Activated B cell treated with CpG ODN at 0.5 μM for 24 hours (primary cell): ENCODE measurements around the gene CCDC24. TPM values are rescaled to one million over a fixed set of nuclear protein-coding genes. Genes with fewer than 3 reads are reported as not detected.

Experiments used
- ATAC-seq: fragments of 200-7000 bp; cut with Tn5 transposase; one replicate; pipeline ENCODE4 v1.10.0; 2021; ENCODE audit warnings: low read depth, mild to moderate bottlenecking, moderate library complexity
- CTCF ChIA-PET: fragments of 350-600 bp; sonication (Branson Sonifier 250); formaldehyde crosslinking; loops from one replicate; lab custom pipeline; 2021; ENCODE audit warnings: antibody characterized with exemption; lab: Charles Lee
- POLR2A ChIA-PET: fragments of 350-600 bp; sonication (Branson Sonifier 250); formaldehyde crosslinking; loops from one replicate; lab custom pipeline; 2021; ENCODE audit warnings: antibody characterized with exemption; lab: Charles Lee
- DNase-seq: peaks from one replicate; pipeline ENCODE4 v3.0.0; 2022
- H3K27ac Mint-ChIP-seq: one replicate; pipeline ENCODE4 v1.8.0; 2020; ENCODE audit warnings: mixed read lengths
- H3K27me3 Mint-ChIP-seq: one replicate; pipeline ENCODE4 v1.8.0; 2021; ENCODE audit warnings: mixed read lengths
- H3K36me3 Mint-ChIP-seq: one replicate; pipeline ENCODE4 v1.8.0; 2021; ENCODE audit warnings: low read depth, mixed read lengths
- H3K4me1 Mint-ChIP-seq: one replicate; pipeline ENCODE4 v1.8.0; 2021; ENCODE audit warnings: mixed read lengths
- H3K4me3 Mint-ChIP-seq: one replicate; pipeline ENCODE4 v1.8.0; 2020; ENCODE audit warnings: mild to moderate bottlenecking, mixed read lengths
- H3K9me3 Mint-ChIP-seq: one replicate; pipeline ENCODE4 v1.8.0; 2020; ENCODE audit warnings: mixed read lengths
- intact Hi-C: fragments of 100-400 bp; cut with micrococcal nuclease; formaldehyde crosslinking; loops from one replicate; pipeline ENCODE4 v1.15.1; 2024
- total RNA-seq: library from RNA; stranded (reverse); gene quantifications from 2 replicates; pipeline ENCODE4 v1.2.3, GENCODE V29; 2022
- TF ChIP-seq, protein P1 (sequence below): fragments of 200-600 bp; IDR thresholded peaks from one replicate; pipeline ENCODE4 v1.8.0; 2022; ENCODE audit warnings: antibody characterized with exemption, mild to moderate bottlenecking

CCDC24 gene
- total RNA-seq, 1 donor from 2014 or later: 15.1 TPM

- TF ChIP-seq, protein P1, sequence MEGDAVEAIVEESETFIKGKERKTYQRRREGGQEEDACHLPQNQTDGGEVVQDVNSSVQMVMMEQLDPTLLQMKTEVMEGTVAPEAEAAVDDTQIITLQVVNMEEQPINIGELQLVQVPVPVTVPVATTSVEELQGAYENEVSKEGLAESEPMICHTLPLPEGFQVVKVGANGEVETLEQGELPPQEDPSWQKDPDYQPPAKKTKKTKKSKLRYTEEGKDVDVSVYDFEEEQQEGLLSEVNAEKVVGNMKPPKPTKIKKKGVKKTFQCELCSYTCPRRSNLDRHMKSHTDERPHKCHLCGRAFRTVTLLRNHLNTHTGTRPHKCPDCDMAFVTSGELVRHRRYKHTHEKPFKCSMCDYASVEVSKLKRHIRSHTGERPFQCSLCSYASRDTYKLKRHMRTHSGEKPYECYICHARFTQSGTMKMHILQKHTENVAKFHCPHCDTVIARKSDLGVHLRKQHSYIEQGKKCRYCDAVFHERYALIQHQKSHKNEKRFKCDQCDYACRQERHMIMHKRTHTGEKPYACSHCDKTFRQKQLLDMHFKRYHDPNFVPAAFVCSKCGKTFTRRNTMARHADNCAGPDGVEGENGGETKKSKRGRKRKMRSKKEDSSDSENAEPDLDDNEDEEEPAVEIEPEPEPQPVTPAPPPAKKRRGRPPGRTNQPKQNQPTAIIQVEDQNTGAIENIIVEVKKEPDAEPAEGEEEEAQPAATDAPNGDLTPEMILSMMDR: no peak
- Mint-ChIP-seq H3K4me1 (peaks cover 58% of the 10 kb centered on the region), H3K9me3 (no peaks in the 10 kb centered on the region), H3K27me3 (no peaks in the 10 kb centered on the region), H3K27ac (peak overlapping the region; percentile 37), H3K4me3 (peak overlapping the region; percentile 92), H3K36me3 (peaks cover 44% of the 10 kb centered on the region)
- ATAC-seq (no peak), DNase-seq (no peak)
- ChIA-PET CTCF (no interaction called here), POLR2A (interaction anchor here (3.3 kb wide), 1 partner anchor 15 kb away, joined by 23 read pairs; the partner anchor contains the start of gene CCDC24)
- intact Hi-C loops: loop anchor here (10.0 kb wide), 4 partner anchors 238 to 1642 kb away; partner anchors contain the start of genes CDC20, DMAP1, FOXJ3 and PPCS
Observed at GRCh38 chr1:43976890-43977289, 14.5 kb upstream of the CCDC24 start.

- H3K9me3 Mint-ChIP-seq: no peaks in the 10 kb centered on the region
- TF ChIP-seq, protein P1: no peak
- ATAC-seq: no peak
- no peak for DNase-seq
- intact Hi-C loops: loop anchor here (10.0 kb wide), 4 partner anchors 237 to 1643 kb away; partner anchors contain the start of genes CDC20, DMAP1, FOXJ3 and PPCS
- peak overlapping the region; percentile 31 for H3K27ac Mint-ChIP-seq
- H3K4me3 Mint-ChIP-seq: peak overlapping the region; percentile 92
- ChIA-PET CTCF (no interaction called here), POLR2A (no interaction called here)
- H3K4me1 Mint-ChIP-seq: peaks cover 58% of the 10 kb centered on the region
- H3K27me3 Mint-ChIP-seq: no peaks in the 10 kb centered on the region
- peaks cover 37% of the 10 kb centered on the region for H3K36me3 Mint-ChIP-seq
Observed at GRCh38 chr1:43977376-43978263, 13.8 kb upstream of the CCDC24 start.

GRCh38 chr1:43978264-43978550 lies 13.2 kb upstream of the CCDC24 start:
- intact Hi-C loops: loop anchor here (10.0 kb wide), 4 partner anchors 237 to 1643 kb away; partner anchors contain the start of genes CDC20, DMAP1, FOXJ3 and PPCS
- POLR2A ChIA-PET: interaction anchor here (0.5 kb wide), 1 partner anchor 53 kb away, joined by 5 read pairs; no protein-coding TSS in a partner anchor
- Mint-ChIP-seq H3K4me1 (peaks cover 57% of the 10 kb centered on the region), H3K27me3 (no peaks in the 10 kb centered on the region), H3K9me3 (no peaks in the 10 kb centered on the region), H3K27ac (no peak overlapping the region), H3K4me3 (peak overlapping the region; percentile 92), H3K36me3 (peaks cover 31% of the 10 kb centered on the region)
- DNase-seq: no peak
- TF ChIP-seq, protein P1: no peak
- CTCF ChIA-PET: no interaction called here
- ATAC-seq: no peak

GRCh38 chr1:43978551-43979260 lies 12.7 kb upstream of the CCDC24 start, which contains the start of gene B4GALT2:
Gene B4GALT2, plus strand, starts transcription at chr1:43979210. Its CDS starts 1,951 bp downstream, at chr1:43981161.
- Mint-ChIP-seq H3K27ac (peak within 1 kb of the TSS; percentile 44), H3K4me1 (peaks cover 52% of the 10 kb centered on the region), H3K9me3 (no peaks in the 10 kb centered on the region), H3K4me3 (peak within 1 kb of the TSS; percentile 92), H3K27me3 (no peaks in the 10 kb centered on the region), H3K36me3 (peaks cover 27% of the 10 kb centered on the region)
- TF ChIP-seq, protein P1: no peak
- POLR2A ChIA-PET: interaction anchor here (0.5 kb wide), 1 partner anchor 52 kb away, joined by 5 read pairs; no protein-coding TSS in a partner anchor
- DNase-seq (peak; percentile 44), ATAC-seq (no peak)
- CTCF ChIA-PET: no interaction called here
- intact Hi-C loops: loop anchor here (10.0 kb wide), 4 partner anchors 236 to 1644 kb away; partner anchors contain the start of genes CDC20, DMAP1, FOXJ3 and PPCS
